PC-3 (cell line): ENCODE data around the gene SH3PXD2A. TPM values are rescaled to one million over a fixed set of nuclear protein-coding genes. Genes with fewer than 3 reads are reported as not detected.

Source experiments
- ATAC-seq: fragments of 200-7000 bp; cut with Tn5 transposase; 2 replicates; pipeline ENCODE4 v1.9.1; 2020; ENCODE audit warnings: mild to moderate bottlenecking, moderate library complexity
- BruUV-seq: library from RNA; stranded (reverse); fragments of 400-500 nt; replicated peaks from 2 replicates; lab custom pipeline; 2021; lab: Mats Ljungman, UMichigan
- CTCF ChIA-PET: fragments of 300-600 bp; sonication (Branson Sonifier 250); formaldehyde crosslinking; loops from one replicate; lab custom pipeline; 2022; ENCODE audit warnings: antibody characterized with exemption; lab: Charles Lee
- POLR2A ChIA-PET: fragments of 300-600 bp; sonication (Branson Sonifier 250); formaldehyde crosslinking; loops from one replicate; lab custom pipeline; 2022; ENCODE audit warnings: antibody characterized with exemption; ENCODE audit not compliant: unreplicated experiment; lab: Charles Lee
- DNase-seq: peaks from one replicate; pipeline ENCODE4 v3.0.0-alpha.2; 2015
- H2AFZ ChIP-seq: fragments of 300-600 bp; sonication (generic); 2 replicates; pipeline ENCODE4 v1.6.0; 2016; ENCODE audit warnings: antibody characterized with exemption, low read length
- H3F3A ChIP-seq: fragments of 300-600 bp; sonication (generic); one replicate; pipeline ENCODE4 v1.6.0; 2017; ENCODE audit warnings: antibody characterized with exemption, low read length, control low read depth, mild to moderate bottlenecking; ENCODE audit not compliant: unreplicated experiment
- H3K27ac ChIP-seq: fragments of 300-600 bp; sonication (generic); 2 replicates; pipeline ENCODE4 v1.5.1; 2016; ENCODE audit warnings: mild to moderate bottlenecking, low read length
- H3K27me3 ChIP-seq: fragments of 300-600 bp; sonication (generic); 2 replicates; pipeline ENCODE4 v1.6.1; 2016; ENCODE audit warnings: low read length, mixed read lengths
- H3K36me3 ChIP-seq: fragments of 300-600 bp; sonication (generic); 2 replicates; pipeline ENCODE4 v1.6.1; 2016; ENCODE audit warnings: low read depth, mixed run types, low read length, mixed read lengths
- H3K4me1 ChIP-seq: fragments of 300-600 bp; sonication (generic); 2 replicates; pipeline ENCODE4 v1.5.1; 2016; ENCODE audit warnings: low read length; ENCODE audit not compliant: insufficient read depth
- H3K4me2 ChIP-seq: fragments of 300-600 bp; sonication (generic); 2 replicates; pipeline ENCODE4 v1.6.0; 2016; ENCODE audit warnings: low read length
- H3K4me3 ChIP-seq: fragments of 300-600 bp; sonication (generic); 2 replicates; pipeline ENCODE4 v1.5.1; 2016; ENCODE audit warnings: mild to moderate bottlenecking, low read length, mixed read lengths
- H3K79me2 ChIP-seq: fragments of 300-600 bp; sonication (generic); 2 replicates; pipeline ENCODE4 v1.6.1; 2017; ENCODE audit warnings: low read length, mixed read lengths
- H3K9ac ChIP-seq: fragments of 300-600 bp; sonication (generic); 2 replicates; pipeline ENCODE4 v1.6.0; 2016; ENCODE audit warnings: mild to moderate bottlenecking, low read length
- H3K9me2 ChIP-seq: fragments of 300-600 bp; sonication (generic); replicated peaks from 2 replicates; pipeline ENCODE4 v1.6.1; 2016; ENCODE audit warnings: mixed run types, low read length, mixed read lengths
- H3K9me3 ChIP-seq: fragments of 300-600 bp; sonication (generic); 2 replicates; pipeline ENCODE4 v1.6.1; 2016; ENCODE audit warnings: low read length, mixed read lengths
- H4K20me1 ChIP-seq: fragments of 300-600 bp; sonication (generic); 2 replicates; pipeline ENCODE4 v1.6.1; 2016; ENCODE audit warnings: low read length, mixed read lengths
- EZH2 ChIP-seq: fragments of 300-600 bp; sonication (generic); IDR thresholded peaks from one replicate; pipeline ENCODE4 v1.6.1; 2017; ENCODE audit warnings: antibody characterized with exemption, mild to moderate bottlenecking, low read length; ENCODE audit not compliant: unreplicated experiment
- EZH2phosphoT487 ChIP-seq: fragments of 300-600 bp; sonication (generic); IDR thresholded peaks from 2 replicates; pipeline ENCODE4 v1.6.1; 2018; ENCODE audit warnings: mild to moderate bottlenecking, antibody characterized with exemption, low read length, borderline replicate concordance
- intact Hi-C: fragments of 100-400 bp; cut with micrococcal nuclease; formaldehyde crosslinking; loops from 2 replicates; pipeline ENCODE4 v1.9.0; 2023
- total RNA-seq: library from RNA; depleted of rRNA; stranded (reverse); fragments of >200 nt; gene quantifications from 2 replicates; pipeline ENCODE4 v1.2.3, GENCODE V29; 2014
- TF ChIP-seq, protein P1 (sequence below): fragments of 300-600 bp; sonication (generic); conservative IDR thresholded peaks from 2 replicates; pipeline ENCODE4 v1.5.1; 2017; ENCODE audit warnings: antibody characterized with exemption, low read depth, mild to moderate bottlenecking, low read length

The SH3PXD2A gene
- total RNA-seq, 1 experiment from 2014 or later, result 3.4 TPM

DNA sequence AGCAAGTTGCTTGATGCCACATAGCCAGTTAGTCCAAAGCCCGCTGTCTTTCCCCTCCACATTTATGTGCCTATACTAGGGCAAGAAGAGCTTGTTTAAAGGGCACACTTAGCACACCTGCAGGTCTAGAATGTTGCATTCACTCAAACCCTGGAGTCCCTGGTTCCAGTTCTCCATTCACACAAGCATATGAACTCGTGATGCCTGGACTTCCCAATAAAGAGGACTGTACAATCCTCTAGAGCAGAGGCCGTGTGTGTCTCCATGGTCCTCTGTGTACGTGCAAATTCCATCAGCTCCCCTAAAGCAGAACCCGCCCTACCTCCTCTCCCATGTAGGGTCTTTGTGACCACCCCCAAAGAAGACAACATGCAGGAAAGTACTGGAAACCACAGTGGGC is 3.0 kb upstream of the SH3PXD2A start:
- no TSS peak for BruUV-seq

DNA sequence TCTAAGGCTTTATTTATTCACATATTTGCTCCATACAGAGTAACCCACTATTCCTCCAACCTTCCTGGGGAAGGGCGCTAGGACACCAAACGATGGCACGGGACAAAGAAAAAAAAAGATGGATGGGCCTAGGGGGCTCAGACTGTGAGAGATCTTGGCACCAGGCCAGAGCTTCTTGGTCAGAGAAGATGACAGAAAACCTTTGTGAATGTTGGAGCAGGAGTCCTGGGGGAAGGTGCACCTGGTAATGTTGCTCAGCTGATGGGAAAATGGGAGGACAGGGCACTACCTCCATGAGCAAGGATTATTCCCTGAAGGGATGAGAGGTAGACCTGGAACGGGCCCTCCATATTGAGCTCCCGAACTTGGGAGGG is 1.4 kb upstream of the SH3PXD2A start:
- Histone ChIP-seq H3K27ac (no peak overlapping the region), H3K4me3 (no peak overlapping the region), H3K79me2 (peaks cover 4% of the 10 kb centered on the region; the same call in 1 of the 2 replicates), H3F3A (no peaks in the 10 kb centered on the region), H3K9me3 (no peaks in the 10 kb centered on the region), H3K9me2 (no peaks in the 10 kb centered on the region), H3K4me2 (no peak overlapping the region), H3K36me3 (no peaks in the 10 kb centered on the region), H2AFZ (no peak overlapping the region), H3K27me3 (no peaks in the 10 kb centered on the region), H4K20me1 (no peaks in the 10 kb centered on the region), H3K4me1 (peaks cover 19% of the 10 kb centered on the region), H3K9ac (no peak overlapping the region)
- DNase-seq (no peak), ATAC-seq (no peak)
- no TSS peak for BruUV-seq
- TF ChIP-seq EZH2phosphoT487, result no peak
- TF ChIP-seq EZH2, result no peak
- TF ChIP-seq, protein P1, sequence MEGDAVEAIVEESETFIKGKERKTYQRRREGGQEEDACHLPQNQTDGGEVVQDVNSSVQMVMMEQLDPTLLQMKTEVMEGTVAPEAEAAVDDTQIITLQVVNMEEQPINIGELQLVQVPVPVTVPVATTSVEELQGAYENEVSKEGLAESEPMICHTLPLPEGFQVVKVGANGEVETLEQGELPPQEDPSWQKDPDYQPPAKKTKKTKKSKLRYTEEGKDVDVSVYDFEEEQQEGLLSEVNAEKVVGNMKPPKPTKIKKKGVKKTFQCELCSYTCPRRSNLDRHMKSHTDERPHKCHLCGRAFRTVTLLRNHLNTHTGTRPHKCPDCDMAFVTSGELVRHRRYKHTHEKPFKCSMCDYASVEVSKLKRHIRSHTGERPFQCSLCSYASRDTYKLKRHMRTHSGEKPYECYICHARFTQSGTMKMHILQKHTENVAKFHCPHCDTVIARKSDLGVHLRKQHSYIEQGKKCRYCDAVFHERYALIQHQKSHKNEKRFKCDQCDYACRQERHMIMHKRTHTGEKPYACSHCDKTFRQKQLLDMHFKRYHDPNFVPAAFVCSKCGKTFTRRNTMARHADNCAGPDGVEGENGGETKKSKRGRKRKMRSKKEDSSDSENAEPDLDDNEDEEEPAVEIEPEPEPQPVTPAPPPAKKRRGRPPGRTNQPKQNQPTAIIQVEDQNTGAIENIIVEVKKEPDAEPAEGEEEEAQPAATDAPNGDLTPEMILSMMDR, result no peak
- intact Hi-C loops, result loop anchor here (2.0 to 5.0 kb wide), 2 partner anchors 64 to 96 kb away; no protein-coding TSS in a partner anchor
- ChIA-PET POLR2A (no interaction called here), CTCF (interaction anchor here (0.6 kb wide), 1 partner anchor 75 kb away, joined by 10 read pairs; no protein-coding TSS in a partner anchor)

More for the DNA sequence above, 3.0 kb upstream of the SH3PXD2A start:
- Histone ChIP-seq H3K4me1 (peaks cover 24% of the 10 kb centered on the region), H3K4me2 (no peak overlapping the region), H3F3A (no peaks in the 10 kb centered on the region), H3K4me3 (no peak overlapping the region), H3K27me3 (no peaks in the 10 kb centered on the region), H3K9me3 (no peaks in the 10 kb centered on the region), H4K20me1 (no peaks in the 10 kb centered on the region), H2AFZ (no peak overlapping the region), H3K36me3 (no peaks in the 10 kb centered on the region), H3K79me2 (peaks cover 2% of the 10 kb centered on the region; the same call in 1 of the 2 replicates), H3K9ac (no peak overlapping the region), H3K27ac (no peak overlapping the region), H3K9me2 (no peaks in the 10 kb centered on the region)
- intact Hi-C loops, result loop anchor here (5.0 kb wide), 1 partner anchor 66 kb away; no protein-coding TSS in a partner anchor
- CTCF ChIA-PET, result no interaction called here
- POLR2A ChIA-PET, result no interaction called here
- ATAC-seq, result no peak
- no peak for DNase-seq
- TF ChIP-seq, protein P1, result no peak
- no peak for TF ChIP-seq EZH2phosphoT487
- TF ChIP-seq EZH2, result no peak

DNA sequence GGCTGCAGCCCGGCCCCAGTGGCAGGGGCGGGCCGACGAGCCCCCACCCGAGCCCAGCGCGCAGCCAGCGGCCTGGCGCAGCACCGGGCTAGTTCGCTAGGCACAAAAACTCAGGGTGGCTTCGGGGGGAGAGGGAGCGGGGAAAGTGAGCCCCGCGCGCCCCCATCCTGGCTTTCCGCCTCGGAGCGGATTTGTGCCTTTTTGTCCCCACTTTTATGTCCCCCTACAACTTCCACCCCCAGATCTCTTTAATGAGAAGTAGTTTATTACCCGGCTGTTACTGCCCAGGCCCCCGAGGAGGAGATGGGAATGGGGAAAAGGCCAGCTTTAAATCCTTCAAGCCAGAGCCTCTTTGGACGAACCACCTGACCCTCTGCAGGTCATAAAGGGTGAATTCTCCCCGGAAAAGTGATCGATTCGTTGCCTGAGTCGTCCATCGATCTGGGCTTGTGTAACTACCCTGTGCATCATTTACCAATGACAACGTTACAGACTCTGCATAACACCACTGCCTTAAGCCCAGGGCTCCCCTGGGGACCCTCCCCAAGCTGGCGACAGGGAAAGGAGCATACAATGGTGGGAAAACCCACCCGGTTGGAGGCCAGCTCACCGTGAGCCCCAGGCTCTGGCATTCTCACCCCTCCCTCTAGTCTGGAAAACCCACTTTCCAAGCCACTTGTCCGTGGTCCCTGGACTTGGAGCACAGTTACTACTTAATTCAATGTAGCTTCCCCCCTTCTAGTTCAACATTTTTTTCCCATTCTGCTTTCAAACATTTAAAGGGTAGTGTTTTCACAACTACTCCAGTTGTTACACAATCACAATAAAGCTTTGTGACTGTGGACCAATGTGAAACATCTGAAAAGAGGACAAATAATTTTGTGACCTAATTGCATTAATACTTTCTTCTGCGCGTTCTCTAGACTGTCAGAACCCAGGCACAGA is 748 bp upstream of the SH3PXD2A start:
- no peaks in the 10 kb centered on the region for H3F3A ChIP-seq
- ChIA-PET POLR2A (no interaction called here), CTCF (no interaction called here)
- no peak overlapping the region for H3K27ac ChIP-seq
- H4K20me1 ChIP-seq, result no peaks in the 10 kb centered on the region
- ATAC-seq (no peak), DNase-seq (no peak)
- H3K4me2 ChIP-seq, result peak overlapping the region; percentile 65
- TF ChIP-seq EZH2phosphoT487, result no peak
- TF ChIP-seq, protein P1, result no peak
- no peak for TF ChIP-seq EZH2
- no peak overlapping the region for H2AFZ ChIP-seq
- peak overlapping the region; percentile 63; the same call in 1 of the 2 replicates for H3K4me3 ChIP-seq
- intact Hi-C loops, result loop anchor here (2.0 to 5.0 kb wide), 2 partner anchors 64 to 95 kb away; no protein-coding TSS in a partner anchor
- no peaks in the 10 kb centered on the region for H3K9me2 ChIP-seq
- peaks cover 16% of the 10 kb centered on the region for H3K4me1 ChIP-seq
- H3K79me2 ChIP-seq, result peaks cover 4% of the 10 kb centered on the region; the same call in 1 of the 2 replicates
- H3K9me3 ChIP-seq, result no peaks in the 10 kb centered on the region
- H3K36me3 ChIP-seq, result no peaks in the 10 kb centered on the region
- no peaks in the 10 kb centered on the region for H3K27me3 ChIP-seq
- no TSS peak for BruUV-seq
- H3K9ac ChIP-seq, result no peak overlapping the region
